Measurements from ENCODE around the gene PRRG4. TPM values are rescaled to one million over a fixed set of nuclear protein-coding genes. Genes with fewer than 3 reads are reported as not detected.

Gene PRRG4
- total and polyA plus RNA-seq, 2 experiments from 2014 or later = 1.6 to 1.9 TPM

DNA sequence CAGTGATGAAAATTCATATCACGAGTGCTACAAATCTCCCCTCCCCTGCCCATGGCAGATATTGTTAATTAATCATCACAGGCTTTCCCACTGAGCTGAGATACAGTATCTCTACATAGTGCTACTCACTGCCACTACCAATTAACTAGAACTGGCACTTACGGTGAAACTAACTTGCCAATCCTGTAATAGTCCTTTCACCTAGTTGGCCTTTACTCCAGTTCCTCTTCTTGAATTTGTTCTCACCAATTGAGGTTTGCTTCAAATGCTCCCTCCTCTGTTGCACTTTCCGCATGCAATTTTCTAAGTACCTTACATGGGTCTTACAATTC lies 11.9 kb upstream of the PRRG4 start (continued):
- TF ChIP-seq JUNB (IDR thresholded peaks at IDR 0.05; ENCODE audit: unreplicated experiment) (no peak), POLR2AphosphoS5 (IDR thresholded peaks at IDR 0.05; ENCODE audit: low read depth) (no peak), NANOG (IDR thresholded peaks at IDR 0.05; ENCODE audit: borderline replicate concordance) (no peak), STAT1 (IDR thresholded peaks at IDR 0.05; ENCODE audit: unreplicated experiment) (no peak), ZNF331 (CRISPR knock-in tag; IDR thresholded peaks at IDR 0.05; ENCODE audit: low read depth) (no peak)
- TF ChIP-seq, protein P1, sequence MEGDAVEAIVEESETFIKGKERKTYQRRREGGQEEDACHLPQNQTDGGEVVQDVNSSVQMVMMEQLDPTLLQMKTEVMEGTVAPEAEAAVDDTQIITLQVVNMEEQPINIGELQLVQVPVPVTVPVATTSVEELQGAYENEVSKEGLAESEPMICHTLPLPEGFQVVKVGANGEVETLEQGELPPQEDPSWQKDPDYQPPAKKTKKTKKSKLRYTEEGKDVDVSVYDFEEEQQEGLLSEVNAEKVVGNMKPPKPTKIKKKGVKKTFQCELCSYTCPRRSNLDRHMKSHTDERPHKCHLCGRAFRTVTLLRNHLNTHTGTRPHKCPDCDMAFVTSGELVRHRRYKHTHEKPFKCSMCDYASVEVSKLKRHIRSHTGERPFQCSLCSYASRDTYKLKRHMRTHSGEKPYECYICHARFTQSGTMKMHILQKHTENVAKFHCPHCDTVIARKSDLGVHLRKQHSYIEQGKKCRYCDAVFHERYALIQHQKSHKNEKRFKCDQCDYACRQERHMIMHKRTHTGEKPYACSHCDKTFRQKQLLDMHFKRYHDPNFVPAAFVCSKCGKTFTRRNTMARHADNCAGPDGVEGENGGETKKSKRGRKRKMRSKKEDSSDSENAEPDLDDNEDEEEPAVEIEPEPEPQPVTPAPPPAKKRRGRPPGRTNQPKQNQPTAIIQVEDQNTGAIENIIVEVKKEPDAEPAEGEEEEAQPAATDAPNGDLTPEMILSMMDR (conservative IDR thresholded peaks at IDR 0.05; ENCODE audit: low read depth in 2 of 2) = no peak
- TF ChIP-seq, protein P2, sequence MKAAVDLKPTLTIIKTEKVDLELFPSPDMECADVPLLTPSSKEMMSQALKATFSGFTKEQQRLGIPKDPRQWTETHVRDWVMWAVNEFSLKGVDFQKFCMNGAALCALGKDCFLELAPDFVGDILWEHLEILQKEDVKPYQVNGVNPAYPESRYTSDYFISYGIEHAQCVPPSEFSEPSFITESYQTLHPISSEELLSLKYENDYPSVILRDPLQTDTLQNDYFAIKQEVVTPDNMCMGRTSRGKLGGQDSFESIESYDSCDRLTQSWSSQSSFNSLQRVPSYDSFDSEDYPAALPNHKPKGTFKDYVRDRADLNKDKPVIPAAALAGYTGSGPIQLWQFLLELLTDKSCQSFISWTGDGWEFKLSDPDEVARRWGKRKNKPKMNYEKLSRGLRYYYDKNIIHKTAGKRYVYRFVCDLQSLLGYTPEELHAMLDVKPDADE (IDR thresholded peaks at IDR 0.05) = no peak

DNA sequence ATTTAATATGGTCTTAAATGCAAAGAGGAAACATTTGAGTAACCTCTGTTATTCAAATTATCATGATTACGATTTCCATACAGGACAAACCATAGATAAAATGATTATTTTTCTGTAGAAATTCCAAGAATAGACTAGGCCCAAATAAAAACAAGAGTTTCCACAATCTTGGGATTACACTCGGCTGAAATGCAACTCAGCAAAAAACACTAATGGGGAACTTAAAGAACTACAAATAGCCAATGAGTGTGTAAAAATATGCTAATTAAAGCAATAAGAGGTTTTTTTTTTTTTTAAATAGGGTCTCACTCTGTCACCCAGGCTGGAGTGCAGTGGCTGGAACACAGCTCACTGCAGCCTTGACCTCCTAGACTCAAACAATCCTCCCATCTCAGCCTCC lies 10.5 kb upstream of the PRRG4 start:
- no peaks in the 10 kb centered on the region for H3K79me2 ChIP-seq (replicated peaks; ENCODE audit: insufficient read depth)
- H3F3A ChIP-seq (replicated peaks; ENCODE audit: low read depth) = no peaks in the 10 kb centered on the region
- H3K27ac ChIP-seq (ENCODE audit: low read depth) = no peak overlapping the region
- H3K27me3 ChIP-seq (ENCODE audit: insufficient read depth) = no peaks in the 10 kb centered on the region
- no peak overlapping the region for H3K27ac Mint-ChIP-seq
- H4K20me1 ChIP-seq (replicated peaks; ENCODE audit: insufficient read depth) = no peaks in the 10 kb centered on the region
- peaks cover 3% of the 10 kb centered on the region; the same call in 2 of the 3 replicates for H3K4me1 Mint-ChIP-seq
- H3K9me3 Mint-ChIP-seq = no peaks in the 10 kb centered on the region
- no peak overlapping the region for H3K4me3 Mint-ChIP-seq
- no peaks in the 10 kb centered on the region for H3K36me3 Mint-ChIP-seq (ENCODE audit: low read depth)
- no peak overlapping the region for H3K4me2 ChIP-seq
- no peak overlapping the region for H2AFZ ChIP-seq
- no peaks in the 10 kb centered on the region for H3K36me3 ChIP-seq (ENCODE audit: insufficient read depth)
- no peak overlapping the region for H3K4me3 ChIP-seq
- TF ChIP-seq CREB1 (CRISPR knock-in tag; IDR thresholded peaks at IDR 0.05; ENCODE audit: low read depth) = no peak
- TF ChIP-seq NANOG (IDR thresholded peaks at IDR 0.05; ENCODE audit: borderline replicate concordance) = no peak
- ATAC-seq (no peak), DNase-seq (ENCODE audit: low spot score) (no peak)
- H3K9me2 ChIP-seq (ENCODE audit: insufficient read depth) = no peaks in the 10 kb centered on the region
- no peaks in the 10 kb centered on the region for H3K27me3 Mint-ChIP-seq (ENCODE audit: insufficient read depth, low read depth, poor library complexity)
- no peaks in the 10 kb centered on the region for H3K4me1 ChIP-seq (ENCODE audit: insufficient read depth)

DNA sequence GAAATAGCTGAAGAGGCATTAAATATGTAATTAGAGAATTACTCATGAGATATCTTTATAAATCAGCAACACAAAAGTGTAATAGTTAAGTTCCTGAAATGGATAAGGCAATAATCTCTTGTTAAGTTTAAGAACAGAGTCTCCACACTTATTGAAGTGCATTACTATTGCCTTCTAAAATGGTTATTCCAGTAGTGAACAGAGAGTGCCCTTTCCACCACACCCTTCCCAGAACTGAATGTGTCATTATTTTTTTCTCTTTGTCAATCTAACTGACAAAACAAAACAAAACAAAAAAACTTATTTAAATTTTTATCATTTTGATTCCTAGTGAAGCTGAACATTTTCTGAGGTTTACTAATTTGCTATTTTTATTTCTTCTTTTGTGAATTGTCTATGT lies 9.2 kb upstream of the PRRG4 start:
- no peak overlapping the region for H2AFZ ChIP-seq
- no peaks in the 10 kb centered on the region for H3F3A ChIP-seq (replicated peaks; ENCODE audit: low read depth)
- no peak overlapping the region for H3K4me3 ChIP-seq
- no peaks in the 10 kb centered on the region for H3K9me2 ChIP-seq (ENCODE audit: insufficient read depth)
- H3K4me1 ChIP-seq (ENCODE audit: insufficient read depth) = no peaks in the 10 kb centered on the region
- Mint-ChIP-seq H3K27me3 (ENCODE audit: insufficient read depth, low read depth, poor library complexity) (peaks cover 1% of the 10 kb centered on the region), H3K4me1 (peaks cover 3% of the 10 kb centered on the region; the same call in 2 of the 3 replicates), H3K27ac (no peak overlapping the region), H3K36me3 (ENCODE audit: low read depth) (no peaks in the 10 kb centered on the region), H3K9me3 (no peaks in the 10 kb centered on the region), H3K4me3 (no peak overlapping the region)
- no peak overlapping the region for H3K4me2 ChIP-seq
- H3K36me3 ChIP-seq (ENCODE audit: insufficient read depth) = no peaks in the 10 kb centered on the region
- no peaks in the 10 kb centered on the region for H3K79me2 ChIP-seq (replicated peaks; ENCODE audit: insufficient read depth)
- H4K20me1 ChIP-seq (replicated peaks; ENCODE audit: insufficient read depth) = no peaks in the 10 kb centered on the region
- DNase-seq (ENCODE audit: low spot score) = no peak
- no peak overlapping the region for H3K27ac ChIP-seq (ENCODE audit: low read depth)
- no peak for ATAC-seq
- no peaks in the 10 kb centered on the region for H3K27me3 ChIP-seq (ENCODE audit: insufficient read depth)
- TF ChIP-seq STAT1 (IDR thresholded peaks at IDR 0.05; ENCODE audit: unreplicated experiment) = no peak
- TF ChIP-seq EZH2phosphoT487 (IDR thresholded peaks at IDR 0.05; ENCODE audit: unreplicated experiment) = no peak
- TF ChIP-seq, protein P2 (IDR thresholded peaks at IDR 0.05) = no peak
- no peak for TF ChIP-seq POLR2AphosphoS5 (IDR thresholded peaks at IDR 0.05; ENCODE audit: low read depth)
- TF ChIP-seq, protein P3, sequence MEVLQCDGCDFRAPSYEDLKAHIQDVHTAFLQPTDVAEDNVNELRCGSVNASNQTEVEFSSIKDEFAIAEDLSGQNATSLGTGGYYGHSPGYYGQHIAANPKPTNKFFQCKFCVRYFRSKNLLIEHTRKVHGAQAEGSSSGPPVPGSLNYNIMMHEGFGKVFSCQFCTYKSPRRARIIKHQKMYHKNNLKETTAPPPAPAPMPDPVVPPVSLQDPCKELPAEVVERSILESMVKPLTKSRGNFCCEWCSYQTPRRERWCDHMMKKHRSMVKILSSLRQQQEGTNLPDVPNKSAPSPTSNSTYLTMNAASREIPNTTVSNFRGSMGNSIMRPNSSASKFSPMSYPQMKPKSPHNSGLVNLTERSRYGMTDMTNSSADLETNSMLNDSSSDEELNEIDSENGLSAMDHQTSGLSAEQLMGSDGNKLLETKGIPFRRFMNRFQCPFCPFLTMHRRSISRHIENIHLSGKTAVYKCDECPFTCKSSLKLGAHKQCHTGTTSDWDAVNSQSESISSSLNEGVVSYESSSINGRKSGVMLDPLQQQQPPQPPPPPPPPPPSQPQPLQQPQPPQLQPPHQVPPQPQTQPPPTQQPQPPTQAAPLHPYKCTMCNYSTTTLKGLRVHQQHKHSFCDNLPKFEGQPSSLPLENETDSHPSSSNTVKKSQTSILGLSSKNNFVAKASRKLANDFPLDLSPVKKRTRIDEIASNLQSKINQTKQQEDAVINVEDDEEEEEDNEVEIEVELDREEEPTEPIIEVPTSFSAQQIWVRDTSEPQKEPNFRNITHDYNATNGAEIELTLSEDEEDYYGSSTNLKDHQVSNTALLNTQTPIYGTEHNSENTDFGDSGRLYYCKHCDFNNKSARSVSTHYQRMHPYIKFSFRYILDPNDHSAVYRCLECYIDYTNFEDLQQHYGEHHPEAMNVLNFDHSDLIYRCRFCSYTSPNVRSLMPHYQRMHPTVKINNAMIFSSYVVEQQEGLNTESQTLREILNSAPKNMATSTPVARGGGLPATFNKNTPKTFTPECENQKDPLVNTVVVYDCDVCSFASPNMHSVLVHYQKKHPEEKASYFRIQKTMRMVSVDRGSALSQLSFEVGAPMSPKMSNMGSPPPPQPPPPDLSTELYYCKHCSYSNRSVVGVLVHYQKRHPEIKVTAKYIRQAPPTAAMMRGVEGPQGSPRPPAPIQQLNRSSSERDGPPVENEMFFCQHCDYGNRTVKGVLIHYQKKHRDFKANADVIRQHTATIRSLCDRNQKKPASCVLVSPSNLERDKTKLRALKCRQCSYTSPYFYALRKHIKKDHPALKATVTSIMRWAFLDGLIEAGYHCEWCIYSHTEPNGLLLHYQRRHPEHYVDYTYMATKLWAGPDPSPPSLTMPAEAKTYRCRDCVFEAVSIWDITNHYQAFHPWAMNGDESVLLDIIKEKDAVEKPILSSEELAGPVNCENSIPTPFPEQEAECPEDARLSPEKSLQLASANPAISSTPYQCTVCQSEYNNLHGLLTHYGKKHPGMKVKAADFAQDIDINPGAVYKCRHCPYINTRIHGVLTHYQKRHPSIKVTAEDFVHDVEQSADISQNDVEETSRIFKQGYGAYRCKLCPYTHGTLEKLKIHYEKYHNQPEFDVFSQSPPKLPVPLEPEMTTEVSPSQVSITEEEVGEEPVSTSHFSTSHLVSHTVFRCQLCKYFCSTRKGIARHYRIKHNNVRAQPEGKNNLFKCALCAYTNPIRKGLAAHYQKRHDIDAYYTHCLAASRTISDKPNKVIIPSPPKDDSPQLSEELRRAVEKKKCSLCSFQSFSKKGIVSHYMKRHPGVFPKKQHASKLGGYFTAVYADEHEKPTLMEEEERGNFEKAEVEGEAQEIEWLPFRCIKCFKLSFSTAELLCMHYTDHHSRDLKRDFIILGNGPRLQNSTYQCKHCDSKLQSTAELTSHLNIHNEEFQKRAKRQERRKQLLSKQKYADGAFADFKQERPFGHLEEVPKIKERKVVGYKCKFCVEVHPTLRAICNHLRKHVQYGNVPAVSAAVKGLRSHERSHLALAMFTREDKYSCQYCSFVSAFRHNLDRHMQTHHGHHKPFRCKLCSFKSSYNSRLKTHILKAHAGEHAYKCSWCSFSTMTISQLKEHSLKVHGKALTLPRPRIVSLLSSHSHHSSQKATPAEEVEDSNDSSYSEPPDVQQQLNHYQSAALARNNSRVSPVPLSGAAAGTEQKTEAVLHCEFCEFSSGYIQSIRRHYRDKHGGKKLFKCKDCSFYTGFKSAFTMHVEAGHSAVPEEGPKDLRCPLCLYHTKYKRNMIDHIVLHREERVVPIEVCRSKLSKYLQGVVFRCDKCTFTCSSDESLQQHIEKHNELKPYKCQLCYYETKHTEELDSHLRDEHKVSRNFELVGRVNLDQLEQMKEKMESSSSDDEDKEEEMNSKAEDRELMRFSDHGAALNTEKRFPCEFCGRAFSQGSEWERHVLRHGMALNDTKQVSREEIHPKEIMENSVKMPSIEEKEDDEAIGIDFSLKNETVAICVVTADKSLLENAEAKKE (CRISPR knock-in tag; IDR thresholded peaks at IDR 0.05) = no peak
